ENCODE measurements around the gene WWP2.

WWP2 gene

DNA sequence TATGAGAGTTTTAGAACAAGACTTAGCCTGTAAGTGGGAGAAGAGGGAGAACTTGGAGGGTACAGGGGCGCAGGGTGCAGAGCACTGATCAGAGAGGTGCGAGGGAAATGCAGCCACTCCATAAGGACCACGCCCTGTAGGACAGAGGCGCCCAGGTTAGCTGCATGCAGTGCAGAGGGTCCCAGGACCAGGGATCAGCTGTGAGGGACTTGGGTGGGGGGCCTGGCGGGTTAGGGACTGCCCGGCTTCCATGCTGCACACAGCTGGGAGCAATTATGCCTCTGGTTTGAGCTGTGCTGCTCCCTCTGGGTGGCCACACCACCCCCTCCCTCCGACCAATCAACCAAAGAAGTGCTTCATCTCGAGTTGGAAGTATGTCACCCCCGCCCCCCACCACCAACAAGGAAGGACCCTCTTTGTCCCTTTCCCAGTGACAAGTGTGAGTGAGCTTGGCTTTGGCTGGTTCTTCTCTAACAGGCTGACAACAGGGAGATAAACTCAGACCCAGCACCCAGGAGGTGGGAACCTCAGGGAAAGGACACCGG is 166.8 kb downstream of the WWP2 start:
- DNase-seq (ENCODE audit: low read depth): no peak

GRCh38 chr16:69929480-69929879 is 167.3 kb downstream of the WWP2 start:
- no peak for DNase-seq (ENCODE audit: low read depth)

GRCh38 chr16:69930117-69930776 is 168.1 kb downstream of the WWP2 start:
- no peak for DNase-seq (ENCODE audit: low read depth)

GRCh38 chr16:69931631-69932030 is 169.5 kb downstream of the WWP2 start:
- no peak for DNase-seq (ENCODE audit: low read depth)

DNA sequence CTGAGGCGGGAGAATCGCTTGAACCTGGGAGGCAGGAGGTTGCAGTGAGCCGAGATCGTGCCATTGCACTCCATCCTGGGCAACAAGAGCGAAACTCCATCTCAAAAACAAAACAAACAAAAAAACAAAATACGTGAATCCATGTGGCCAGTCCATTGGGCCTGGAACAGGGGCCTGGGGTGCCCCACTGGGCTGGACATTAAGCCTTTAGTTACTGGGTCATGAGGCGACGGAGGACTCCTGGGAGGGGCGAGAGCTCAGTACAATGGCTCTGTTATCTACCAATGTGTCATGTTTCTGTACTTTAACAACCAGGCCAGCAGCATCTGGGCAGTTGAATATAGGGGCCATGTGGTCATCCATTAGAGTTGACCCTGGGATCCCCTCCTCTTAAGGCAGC is 170.1 kb downstream of the WWP2 start:
- no peak for DNase-seq (ENCODE audit: low read depth)

GRCh38 chr16:69932691-69933392 is 170.7 kb downstream of the WWP2 start:
- no peak for DNase-seq (ENCODE audit: low read depth)

- DNase-seq (ENCODE audit: low read depth): no peak
Measured at GRCh38 chr16:69934044-69934443, 171.9 kb downstream of the WWP2 start.

- DNase-seq (ENCODE audit: low read depth): no peak
Measured at GRCh38 chr16:69934751-69935150, 172.6 kb downstream of the WWP2 start.

GRCh38 chr16:69935278-69935711 is 173.2 kb downstream of the WWP2 start:
- no peak for DNase-seq (ENCODE audit: low read depth)

DNA sequence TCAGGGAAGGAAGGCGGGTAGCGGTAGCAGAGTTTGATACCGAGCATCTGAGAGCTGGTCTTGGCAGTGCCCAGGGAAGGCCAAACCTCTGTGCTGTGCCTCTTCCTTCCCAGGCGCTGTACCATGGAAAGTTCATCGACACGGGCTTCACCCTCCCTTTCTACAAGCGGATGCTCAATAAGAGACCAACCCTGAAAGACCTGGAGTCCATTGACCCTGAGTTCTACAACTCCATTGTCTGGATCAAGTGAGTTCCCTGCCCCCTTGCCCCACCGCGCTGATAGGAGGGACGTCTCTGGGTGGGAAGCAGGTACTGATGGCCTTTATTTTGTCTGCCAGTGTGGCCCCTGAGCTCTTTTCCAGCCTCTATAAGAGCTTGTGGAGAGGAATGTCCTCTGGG is 173.6 kb downstream of the WWP2 start:
- no peak for DNase-seq (ENCODE audit: low read depth)

DNA sequence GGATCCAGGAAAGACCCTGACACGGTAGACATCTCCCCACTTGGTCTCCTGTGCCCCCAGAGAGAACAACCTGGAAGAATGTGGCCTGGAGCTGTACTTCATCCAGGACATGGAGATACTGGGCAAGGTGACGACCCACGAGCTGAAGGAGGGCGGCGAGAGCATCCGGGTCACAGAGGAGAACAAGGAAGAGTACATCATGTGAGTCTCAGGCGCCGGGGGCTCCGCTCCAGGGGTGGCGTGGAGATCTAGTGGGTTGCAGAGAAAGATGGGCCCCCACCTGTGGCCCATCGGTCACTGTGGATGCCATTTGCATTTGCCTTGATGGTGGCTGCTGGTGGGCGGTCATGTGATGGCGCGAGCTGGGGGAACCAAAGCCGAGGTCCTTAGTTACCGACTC is 174.1 kb downstream of the WWP2 start:
- DNase-seq (ENCODE audit: low read depth): no peak

GRCh38 chr16:69936751-69937211 is 174.6 kb downstream of the WWP2 start:
- no peak for DNase-seq (ENCODE audit: low read depth)

DNA sequence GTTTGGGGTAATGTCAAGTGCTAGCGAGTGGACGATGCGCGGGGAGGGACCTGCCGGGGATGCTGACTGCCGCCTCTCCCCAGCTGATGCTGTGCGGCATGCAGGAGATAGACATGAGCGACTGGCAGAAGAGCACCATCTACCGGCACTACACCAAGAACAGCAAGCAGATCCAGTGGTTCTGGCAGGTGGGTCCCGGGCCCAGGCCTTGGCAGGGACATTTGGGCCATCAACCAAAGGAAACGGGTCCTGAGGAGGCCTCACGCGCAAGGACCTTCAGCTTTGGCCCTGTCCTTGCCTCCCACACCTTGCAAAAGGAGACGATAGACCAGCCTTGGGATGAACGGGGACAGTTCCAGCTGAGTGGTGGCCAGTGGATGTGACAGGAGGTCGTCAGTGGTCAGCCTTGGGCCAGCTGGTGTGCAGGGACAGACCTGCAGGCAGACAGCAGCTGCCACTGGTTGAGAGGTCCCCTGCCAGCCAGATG is 175.4 kb downstream of the WWP2 start:
- DNase-seq (ENCODE audit: low read depth): no peak

GRCh38 chr16:69938981-69939820 is 177.1 kb downstream of the WWP2 start:
- DNase-seq (ENCODE audit: low read depth): no peak

DNA sequence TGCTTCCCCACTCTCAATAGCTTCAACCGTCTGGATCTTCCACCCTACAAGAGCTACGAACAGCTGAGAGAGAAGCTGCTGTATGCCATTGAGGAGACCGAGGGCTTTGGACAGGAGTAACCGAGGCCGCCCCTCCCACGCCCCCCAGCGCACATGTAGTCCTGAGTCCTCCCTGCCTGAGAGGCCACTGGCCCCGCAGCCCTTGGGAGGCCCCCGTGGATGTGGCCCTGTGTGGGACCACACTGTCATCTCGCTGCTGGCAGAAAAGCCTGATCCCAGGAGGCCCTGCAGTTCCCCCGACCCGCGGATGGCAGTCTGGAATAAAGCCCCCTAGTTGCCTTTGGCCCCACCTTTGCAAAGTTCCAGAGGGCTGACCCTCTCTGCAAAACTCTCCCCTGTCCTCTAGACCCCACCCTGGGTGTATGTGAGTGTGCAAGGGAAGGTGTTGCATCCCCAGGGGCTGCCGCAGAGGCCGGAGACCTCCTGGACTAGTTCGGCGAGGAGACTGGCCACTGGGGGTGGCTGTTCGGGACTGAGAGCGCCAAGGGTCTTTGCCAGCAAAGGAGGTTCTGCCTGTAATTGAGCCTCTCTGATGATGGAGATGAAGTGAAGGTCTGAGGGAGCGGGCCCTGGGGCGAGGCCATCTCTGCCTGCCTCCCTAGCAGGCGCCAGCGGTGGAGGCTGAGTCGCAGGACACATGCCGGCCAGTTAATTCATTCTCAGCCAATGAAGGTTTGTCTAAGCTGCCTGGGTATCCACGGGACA is 177.9 kb downstream of the WWP2 start:
- DNase-seq (ENCODE audit: low read depth): no peak

- no peak for DNase-seq (ENCODE audit: low read depth)
Measured at GRCh38 chr16:69940676-69941075, 178.5 kb downstream of the WWP2 start.

GRCh38 chr16:69941251-69942098 is 179.3 kb downstream of the WWP2 start:
- DNase-seq (ENCODE audit: low read depth): no peak

- no peak for DNase-seq (ENCODE audit: low read depth)
Measured at GRCh38 chr16:69942099-69942491, 180.0 kb downstream of the WWP2 start.

GRCh38 chr16:69942627-69943170 is 180.6 kb downstream of the WWP2 start:
- no peak for DNase-seq (ENCODE audit: low read depth)
